ENCODE results near the gene FMO5. TPM values are rescaled to one million over a fixed set of nuclear protein-coding genes. Genes with fewer than 3 reads are reported as not detected.

The FMO5 gene
- total RNA-seq, 1 experiment from 2014 or later, result 2.8 TPM

DNA sequence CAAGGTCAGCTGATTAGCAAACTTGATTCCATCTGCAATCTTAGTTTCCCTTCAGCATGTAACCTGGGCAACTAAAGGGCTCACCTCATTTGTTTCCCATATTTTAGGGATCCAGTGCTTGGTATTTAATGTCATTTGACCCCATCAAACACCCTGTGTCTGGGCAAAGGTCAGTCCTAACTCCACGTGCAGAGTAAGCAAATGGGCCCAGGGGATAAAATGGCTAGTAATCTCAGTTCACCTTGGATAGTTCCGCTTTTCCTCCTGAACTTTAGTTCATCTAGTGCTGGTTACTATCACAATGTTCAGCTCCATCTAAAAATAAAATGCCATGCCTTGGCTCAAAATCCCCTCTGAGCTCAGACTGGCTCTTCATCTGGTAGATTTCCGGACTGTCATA is 72.4 kb downstream of the FMO5 start:
- no peak overlapping the region for H3K4me3 ChIP-seq (ENCODE audit: low read length)
- no peak for DNase-seq
- intact Hi-C loops (cut with micrococcal nuclease), result no loop called here
- no peaks in the 10 kb centered on the region for H3K4me1 ChIP-seq (ENCODE audit: insufficient read depth, low read length)
- H4K20me1 ChIP-seq (ENCODE audit: low read length), result no peaks in the 10 kb centered on the region
- BruUV-seq (replicated peaks), result no TSS peak
- H2AFZ ChIP-seq (ENCODE audit: low read length), result no peak overlapping the region
- H3K79me2 ChIP-seq (ENCODE audit: low read length), result no peaks in the 10 kb centered on the region
- POLR2A ChIA-PET (ENCODE audit: unreplicated experiment), result no interaction called here
- no peak overlapping the region for H3K9ac ChIP-seq (ENCODE audit: low read length)
- H3K36me3 ChIP-seq (ENCODE audit: low read depth, low read length), result peaks cover 13% of the 10 kb centered on the region
- no peak overlapping the region for H3K27ac ChIP-seq (ENCODE audit: low read length)
- no peak overlapping the region for H3K4me2 ChIP-seq (ENCODE audit: low read length)
- CTCF ChIA-PET, result no interaction called here
- H3K9me3 ChIP-seq (ENCODE audit: low read length), result no peaks in the 10 kb centered on the region
- no peaks in the 10 kb centered on the region for H3K27me3 ChIP-seq (ENCODE audit: low read length)
- H3F3A ChIP-seq (ENCODE audit: low read length, unreplicated experiment), result no peaks in the 10 kb centered on the region
- no peak for ATAC-seq
- TF ChIP-seq EZH2 (IDR thresholded peaks at IDR 0.05; ENCODE audit: low read length, unreplicated experiment) (no peak), EZH2phosphoT487 (IDR thresholded peaks at IDR 0.05; ENCODE audit: borderline replicate concordance, low read length) (no peak)
- TF ChIP-seq, protein P1, sequence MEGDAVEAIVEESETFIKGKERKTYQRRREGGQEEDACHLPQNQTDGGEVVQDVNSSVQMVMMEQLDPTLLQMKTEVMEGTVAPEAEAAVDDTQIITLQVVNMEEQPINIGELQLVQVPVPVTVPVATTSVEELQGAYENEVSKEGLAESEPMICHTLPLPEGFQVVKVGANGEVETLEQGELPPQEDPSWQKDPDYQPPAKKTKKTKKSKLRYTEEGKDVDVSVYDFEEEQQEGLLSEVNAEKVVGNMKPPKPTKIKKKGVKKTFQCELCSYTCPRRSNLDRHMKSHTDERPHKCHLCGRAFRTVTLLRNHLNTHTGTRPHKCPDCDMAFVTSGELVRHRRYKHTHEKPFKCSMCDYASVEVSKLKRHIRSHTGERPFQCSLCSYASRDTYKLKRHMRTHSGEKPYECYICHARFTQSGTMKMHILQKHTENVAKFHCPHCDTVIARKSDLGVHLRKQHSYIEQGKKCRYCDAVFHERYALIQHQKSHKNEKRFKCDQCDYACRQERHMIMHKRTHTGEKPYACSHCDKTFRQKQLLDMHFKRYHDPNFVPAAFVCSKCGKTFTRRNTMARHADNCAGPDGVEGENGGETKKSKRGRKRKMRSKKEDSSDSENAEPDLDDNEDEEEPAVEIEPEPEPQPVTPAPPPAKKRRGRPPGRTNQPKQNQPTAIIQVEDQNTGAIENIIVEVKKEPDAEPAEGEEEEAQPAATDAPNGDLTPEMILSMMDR (conservative IDR thresholded peaks at IDR 0.05; ENCODE audit: low read depth, low read length), result no peak
- no peaks in the 10 kb centered on the region for H3K9me2 ChIP-seq (replicated peaks; ENCODE audit: low read length)

GRCh38 chr1:147151244-147151643 is 73.9 kb downstream of the FMO5 start:
- H2AFZ ChIP-seq (ENCODE audit: low read length), result no peak overlapping the region
- ChIA-PET CTCF (interaction anchor here (0.7 kb wide), 1 partner anchor 10 kb away, joined by 3 read pairs; no protein-coding TSS in a partner anchor), POLR2A (ENCODE audit: unreplicated experiment) (no interaction called here)
- H3K36me3 ChIP-seq (ENCODE audit: low read depth, low read length), result peaks cover 7% of the 10 kb centered on the region
- H4K20me1 ChIP-seq (ENCODE audit: low read length), result no peaks in the 10 kb centered on the region
- H3K9me2 ChIP-seq (replicated peaks; ENCODE audit: low read length), result no peaks in the 10 kb centered on the region
- no peaks in the 10 kb centered on the region for H3K79me2 ChIP-seq (ENCODE audit: low read length)
- ATAC-seq (no peak), DNase-seq (no peak)
- no TSS peak for BruUV-seq (replicated peaks)
- no peak overlapping the region for H3K4me2 ChIP-seq (ENCODE audit: low read length)
- H3F3A ChIP-seq (ENCODE audit: low read length, unreplicated experiment), result no peaks in the 10 kb centered on the region
- H3K4me3 ChIP-seq (ENCODE audit: low read length), result no peak overlapping the region
- H3K9me3 ChIP-seq (ENCODE audit: low read length), result no peaks in the 10 kb centered on the region
- H3K4me1 ChIP-seq (ENCODE audit: insufficient read depth, low read length), result no peaks in the 10 kb centered on the region
- no peak overlapping the region for H3K27ac ChIP-seq (ENCODE audit: low read length)
- no peak overlapping the region for H3K9ac ChIP-seq (ENCODE audit: low read length)
- intact Hi-C loops (cut with micrococcal nuclease), result no loop called here
- TF ChIP-seq, protein P1 (conservative IDR thresholded peaks at IDR 0.05; ENCODE audit: low read depth, low read length), result no peak
- no peaks in the 10 kb centered on the region for H3K27me3 ChIP-seq (ENCODE audit: low read length)

DNA sequence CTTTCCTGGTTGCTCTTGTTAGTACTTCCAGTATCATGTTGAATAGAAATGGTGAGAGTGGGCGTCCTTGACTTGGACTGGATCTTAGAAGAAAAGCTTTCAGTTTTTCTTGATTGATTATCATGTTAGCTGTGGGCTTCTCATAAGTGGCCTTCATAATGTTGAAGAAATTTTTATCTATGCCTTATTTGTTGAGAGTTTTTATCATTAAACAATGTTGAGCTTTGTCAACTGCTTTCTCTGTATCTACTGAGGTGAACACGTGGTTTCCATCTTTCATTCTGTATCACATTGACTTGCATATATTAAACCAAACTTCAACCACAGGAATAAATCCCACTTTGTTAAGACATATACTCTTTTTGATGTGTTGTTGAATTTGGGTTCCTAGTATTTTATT is 82.3 kb downstream of the FMO5 start:
- BruUV-seq (replicated peaks), result no TSS peak
- Histone ChIP-seq H3K9me2 (replicated peaks; ENCODE audit: low read length) (no peaks in the 10 kb centered on the region), H4K20me1 (ENCODE audit: low read length) (no peaks in the 10 kb centered on the region), H3K4me2 (ENCODE audit: low read length) (no peak overlapping the region), H2AFZ (ENCODE audit: low read length) (no peak overlapping the region), H3K27ac (ENCODE audit: low read length) (no peak overlapping the region), H3K4me1 (ENCODE audit: insufficient read depth, low read length) (no peaks in the 10 kb centered on the region), H3K9ac (ENCODE audit: low read length) (no peak overlapping the region), H3K9me3 (ENCODE audit: low read length) (no peaks in the 10 kb centered on the region), H3K36me3 (ENCODE audit: low read depth, low read length) (no peaks in the 10 kb centered on the region), H3K79me2 (ENCODE audit: low read length) (no peaks in the 10 kb centered on the region), H3K4me3 (ENCODE audit: low read length) (no peak overlapping the region), H3K27me3 (ENCODE audit: low read length) (no peaks in the 10 kb centered on the region), H3F3A (ENCODE audit: low read length, unreplicated experiment) (no peaks in the 10 kb centered on the region)
- no peak for ATAC-seq
- intact Hi-C loops (cut with micrococcal nuclease), result no loop called here
- POLR2A ChIA-PET (ENCODE audit: unreplicated experiment), result interaction anchor here (0.7 kb wide), 1 partner anchor 20 kb away, joined by 3 read pairs; no protein-coding TSS in a partner anchor
- no peak for DNase-seq
- CTCF ChIA-PET, result no interaction called here
- TF ChIP-seq EZH2 (IDR thresholded peaks at IDR 0.05; ENCODE audit: low read length, unreplicated experiment), result no peak

Other genes with a start within 250 kb of the FMO5 start
- 16.0 and 23.5 TPM in 2 replicates for gene PRKAB2, start 52.9 kb downstream of the FMO5 start, total RNA-seq (2014; rRNA removed)
- gene CHD1L, start 17.3 kb upstream of the FMO5 start, total RNA-seq (2014; rRNA removed), result 63.9 and 69.8 TPM in 2 replicates